ENCODE measurements around the gene TCL1B. TPM values are rescaled to one million over a fixed set of nuclear protein-coding genes. Genes with fewer than 3 reads are reported as not detected.

The TCL1B gene
- total RNA-seq, 1 experiment from 2014 or later = 3.6 TPM

- no peak overlapping the region for H3K4me2 ChIP-seq (ENCODE audit: insufficient read depth, insufficient read length, low read length)
- no peak for TF ChIP-seq CTCF (conservative IDR thresholded peaks at IDR 0.05)
- H4K20me1 ChIP-seq (ENCODE audit: control insufficient read depth, insufficient read depth, insufficient read length) = no peaks in the 10 kb centered on the region
- peaks cover 81% of the 10 kb centered on the region for H3K27me3 Mint-ChIP-seq (ENCODE audit: low read depth)
- no peaks in the 10 kb centered on the region for H3K9me3 ChIP-seq (ENCODE audit: control insufficient read depth, low read depth, low read length)
- no peaks in the 10 kb centered on the region for H3K79me1 ChIP-seq (ENCODE audit: insufficient read depth, low read depth, low read length, poor library complexity, severe bottlenecking)
- no peak overlapping the region for H3K23ac ChIP-seq (ENCODE audit: insufficient read length, low read depth, low read length)
- no peak overlapping the region for H3K14ac ChIP-seq (ENCODE audit: insufficient read depth, low read length)
- H2BK15ac ChIP-seq (ENCODE audit: low read depth, low read length) = no peak overlapping the region
- no peak overlapping the region for H3K27ac Mint-ChIP-seq
- peaks cover 9 to 11% of the 10 kb centered on the region in 2 experiments; a peak in 4 of 5 replicates for H3K9me3 Mint-ChIP-seq
- H2BK12ac ChIP-seq (ENCODE audit: insufficient read length, low read depth, low read length) = no peak overlapping the region
- no peak for DNase-seq
- no peak overlapping the region for H4K8ac ChIP-seq (replicated peaks; ENCODE audit: insufficient read length, low read depth, low read length)
- H3K4me3 Mint-ChIP-seq = no peak overlapping the region
- no peak overlapping the region for H3K18ac ChIP-seq (ENCODE audit: insufficient read length, low read depth, low read length)
- no peak overlapping the region for H3K56ac ChIP-seq (ENCODE audit: insufficient read length, low read depth, low read length)
- H2BK5ac ChIP-seq (ENCODE audit: insufficient read length, low read length) = no peak overlapping the region
- no peak overlapping the region for H2BK20ac ChIP-seq (ENCODE audit: low read depth, low read length, poor library complexity, severe bottlenecking)
- no peaks in the 10 kb centered on the region for H3K27me3 ChIP-seq (ENCODE audit: insufficient read depth, low read length)
- WGBS (ENCODE audit: extremely low coverage, insufficient read length, low lambda C conversion rate) = no CpG with 5 or more reads among the region's 4 CpGs
- no peak overlapping the region for H4K91ac ChIP-seq (ENCODE audit: insufficient read length, low read depth, low read length)
- no peak overlapping the region for H3K9ac ChIP-seq (ENCODE audit: extremely low read depth, insufficient read length, low read length)
- H3K27ac ChIP-seq (ENCODE audit: insufficient read length, low read depth, low read length) = no peak overlapping the region
- no peak overlapping the region for H2BK120ac ChIP-seq (ENCODE audit: low read depth, low read length, poor library complexity, severe bottlenecking)
- no peaks in the 10 kb centered on the region for H3K23me2 ChIP-seq (ENCODE audit: insufficient read length, low read depth, low read length, poor library complexity, severe bottlenecking)
- no peak overlapping the region for H4K5ac ChIP-seq (ENCODE audit: insufficient read length, low read depth, low read length)
- H3K79me2 ChIP-seq (ENCODE audit: insufficient read depth, low read length) = no peaks in the 10 kb centered on the region
- peaks cover 14 to 21% of the 10 kb centered on the region in 2 experiments for H3K4me1 Mint-ChIP-seq
- H3K4ac ChIP-seq (ENCODE audit: low read depth, low read length) = no peak overlapping the region
- H3T11ph ChIP-seq (ENCODE audit: low read length) = no peak overlapping the region
- no peaks in the 10 kb centered on the region for H3K4me1 ChIP-seq (ENCODE audit: insufficient read depth, low read length)
- H3K36me3 Mint-ChIP-seq (ENCODE audit: insufficient read depth in 1 of 3, low read depth in 3 of 3) = peaks cover 2 to 16% (median 9%) of the 10 kb centered on the region in 3 experiments; a peak in 4 of 7 replicates
- H2AFZ ChIP-seq (ENCODE audit: low read length) = no peak overlapping the region
- no peak overlapping the region for H2AK5ac ChIP-seq (ENCODE audit: insufficient read length, low read length)
Observed at GRCh38 chr14:95674613-95675012, 11.6 kb upstream of the TCL1B start.
